Activated naive CD4-positive, alpha-beta T cell treated with anti-CD3 and anti-CD28 coated beads for 36 hours (primary cell): Measurements from ENCODE around the gene RUNX3. TPM values are rescaled to one million over a fixed set of nuclear protein-coding genes. Genes with fewer than 3 reads are reported as not detected.

Source experiments
- CTCF ChIA-PET: fragments of 350-600 bp; sonication (Branson Sonifier 250); formaldehyde crosslinking; loops from one replicate; lab custom pipeline; 2021; ENCODE audit warnings: antibody characterized with exemption; lab: Charles Lee
- DNase-seq: peaks from one replicate; pipeline ENCODE4 v3.0.0-alpha.2; 2020
- H3K27ac Mint-ChIP-seq: one replicate; pipeline ENCODE4 v1.8.0; 2021; ENCODE audit warnings: mild to moderate bottlenecking, mixed read lengths
- H3K27me3 Mint-ChIP-seq: one replicate; pipeline ENCODE4 v1.8.0; 2021; ENCODE audit warnings: low read depth, mixed read lengths
- H3K36me3 Mint-ChIP-seq: one replicate; pipeline ENCODE4 v1.8.0; 2021; ENCODE audit warnings: low read depth, mixed read lengths
- H3K4me1 Mint-ChIP-seq: one replicate; pipeline ENCODE4 v1.8.0; 2021; ENCODE audit warnings: low read depth, mixed read lengths
- H3K4me3 Mint-ChIP-seq: one replicate; pipeline ENCODE4 v1.8.0; 2021; ENCODE audit warnings: mild to moderate bottlenecking, moderate library complexity, mixed read lengths
- H3K9me3 Mint-ChIP-seq: one replicate; pipeline ENCODE4 v1.8.0; 2021; ENCODE audit warnings: mixed read lengths
- intact Hi-C: fragments of 100-400 bp; cut with micrococcal nuclease; formaldehyde crosslinking; loops from one replicate; pipeline ENCODE4 v1.15.1; 2023
- total RNA-seq, 2 experiments: library from RNA; stranded (reverse); gene quantifications; one replicate each; pipeline ENCODE4 v1.2.3, GENCODE V29; 2021

The RUNX3 gene
- total RNA-seq, 2 experiments from 2014 or later, result 72.3 to 83.8 TPM

- Mint-ChIP-seq H3K27me3 (no peaks in the 10 kb centered on the region), H3K36me3 (peaks cover 69% of the 10 kb centered on the region), H3K4me3 (peak overlapping the region; percentile 89), H3K9me3 (no peaks in the 10 kb centered on the region), H3K27ac (peak overlapping the region; percentile 95), H3K4me1 (peaks cover 83% of the 10 kb centered on the region)
- intact Hi-C loops, result loop anchor here (1.0 to 10.0 kb wide), 12 partner anchors 11 to 520 kb away; partner anchors contain the start of genes CLIC4 and RUNX3
- no peak for DNase-seq
- CTCF ChIA-PET, result interaction anchor here (0.5 to 4.1 kb wide), 5 partner anchors 22 to 81 kb away, joined by 3 to 51 read pairs (median 4); partner anchors contain the start of gene RUNX3
Measured at GRCh38 chr1:24954631-24955030, 24.6 kb upstream of the RUNX3 start.

GRCh38 chr1:24954022-24954421 is 23.9 kb upstream of the RUNX3 start:
- intact Hi-C loops, result loop anchor here (2.0 to 10.0 kb wide), 4 partner anchors 35 to 521 kb away; partner anchors contain the start of gene CLIC4
- DNase-seq, result no peak
- CTCF ChIA-PET, result interaction anchor here (0.7 to 4.1 kb wide), 4 partner anchors 14 to 82 kb away, joined by 3 to 51 read pairs (median 6); no protein-coding TSS in a partner anchor
- Mint-ChIP-seq H3K4me3 (peak overlapping the region; percentile 89), H3K9me3 (no peaks in the 10 kb centered on the region), H3K27me3 (no peaks in the 10 kb centered on the region), H3K36me3 (peaks cover 64% of the 10 kb centered on the region), H3K4me1 (peaks cover 82% of the 10 kb centered on the region), H3K27ac (peak overlapping the region; percentile 95)

- peaks cover 82% of the 10 kb centered on the region for H3K4me1 Mint-ChIP-seq
- intact Hi-C loops, result loop anchor here (10.0 kb wide), 1 partner anchor 522 kb away; no protein-coding TSS in a partner anchor
- H3K27ac Mint-ChIP-seq, result peak overlapping the region; percentile 82
- peak overlapping the region; percentile 10 for H3K4me3 Mint-ChIP-seq
- no peaks in the 10 kb centered on the region for H3K27me3 Mint-ChIP-seq
- CTCF ChIA-PET, result interaction anchor here (0.5 to 4.1 kb wide), 10 partner anchors 11 to 147 kb away, joined by 3 to 51 read pairs (median 5); no protein-coding TSS in a partner anchor
- H3K9me3 Mint-ChIP-seq, result no peaks in the 10 kb centered on the region
- H3K36me3 Mint-ChIP-seq, result peaks cover 57% of the 10 kb centered on the region
- peak; percentile 74 for DNase-seq
Measured at GRCh38 chr1:24952413-24952841, 22.4 kb upstream of the RUNX3 start.

GRCh38 chr1:24951810-24952412 is 21.8 kb upstream of the RUNX3 start:
- intact Hi-C loops, result loop anchor here (10.0 kb wide), 1 partner anchor 523 kb away; no protein-coding TSS in a partner anchor
- Mint-ChIP-seq H3K4me1 (peaks cover 80% of the 10 kb centered on the region), H3K27ac (peak overlapping the region; percentile 82), H3K36me3 (peaks cover 52% of the 10 kb centered on the region), H3K9me3 (no peaks in the 10 kb centered on the region), H3K4me3 (no peak overlapping the region), H3K27me3 (no peaks in the 10 kb centered on the region)
- no peak for DNase-seq
- CTCF ChIA-PET, result interaction anchor here (0.5 to 4.1 kb wide), 14 partner anchors 11 to 148 kb away, joined by 3 to 51 read pairs (median 5); no protein-coding TSS in a partner anchor

GRCh38 chr1:24951337-24951736 is 21.3 kb upstream of the RUNX3 start:
- intact Hi-C loops, result loop anchor here (10.0 kb wide), 1 partner anchor 523 kb away; no protein-coding TSS in a partner anchor
- Mint-ChIP-seq H3K36me3 (peaks cover 48% of the 10 kb centered on the region), H3K27me3 (no peaks in the 10 kb centered on the region), H3K9me3 (no peaks in the 10 kb centered on the region), H3K4me3 (no peak overlapping the region), H3K4me1 (peaks cover 74% of the 10 kb centered on the region), H3K27ac (peak overlapping the region; percentile 33)
- CTCF ChIA-PET, result interaction anchor here (0.7 to 4.1 kb wide), 11 partner anchors 12 to 149 kb away, joined by 3 to 51 read pairs (median 6); no protein-coding TSS in a partner anchor
- DNase-seq, result no peak

GRCh38 chr1:24949331-24949881 is 19.3 kb upstream of the RUNX3 start:
- CTCF ChIA-PET, result interaction anchor here (1.5 kb wide), 1 partner anchor 46 kb away, joined by 3 read pairs; no protein-coding TSS in a partner anchor
- no peak overlapping the region for H3K27ac Mint-ChIP-seq
- peaks cover 60% of the 10 kb centered on the region for H3K4me1 Mint-ChIP-seq
- H3K27me3 Mint-ChIP-seq, result no peaks in the 10 kb centered on the region
- intact Hi-C loops, result no loop called here
- no peaks in the 10 kb centered on the region for H3K9me3 Mint-ChIP-seq
- H3K36me3 Mint-ChIP-seq, result peaks cover 33% of the 10 kb centered on the region
- no peak overlapping the region for H3K4me3 Mint-ChIP-seq
- no peak for DNase-seq

GRCh38 chr1:24948079-24948827 is 18.2 kb upstream of the RUNX3 start:
- Mint-ChIP-seq H3K4me3 (no peak overlapping the region), H3K4me1 (peaks cover 51% of the 10 kb centered on the region), H3K36me3 (peaks cover 30% of the 10 kb centered on the region), H3K9me3 (no peaks in the 10 kb centered on the region), H3K27ac (no peak overlapping the region), H3K27me3 (no peaks in the 10 kb centered on the region)
- DNase-seq, result no peak
- intact Hi-C loops, result no loop called here
- CTCF ChIA-PET, result interaction anchor here (1.6 to 1.9 kb wide), 2 partner anchors 15 to 89 kb away, joined by 6 to 7 read pairs; no protein-coding TSS in a partner anchor

- H3K4me3 Mint-ChIP-seq, result no peak overlapping the region
- no peak overlapping the region for H3K27ac Mint-ChIP-seq
- CTCF ChIA-PET, result interaction anchor here (1.0 to 1.9 kb wide), 3 partner anchors 11 to 90 kb away, joined by 4 to 7 read pairs (median 6); no protein-coding TSS in a partner anchor
- no peaks in the 10 kb centered on the region for H3K27me3 Mint-ChIP-seq
- peaks cover 41% of the 10 kb centered on the region for H3K4me1 Mint-ChIP-seq
- peaks cover 26% of the 10 kb centered on the region for H3K36me3 Mint-ChIP-seq
- intact Hi-C loops, result no loop called here
- no peaks in the 10 kb centered on the region for H3K9me3 Mint-ChIP-seq
- no peak for DNase-seq
Measured at GRCh38 chr1:24946861-24947658, 17.0 kb upstream of the RUNX3 start.

GRCh38 chr1:24945354-24946326 is 15.6 kb upstream of the RUNX3 start:
- no peak for DNase-seq
- Mint-ChIP-seq H3K4me1 (peaks cover 31% of the 10 kb centered on the region), H3K36me3 (peaks cover 24% of the 10 kb centered on the region), H3K27ac (no peak overlapping the region), H3K4me3 (no peak overlapping the region), H3K27me3 (no peaks in the 10 kb centered on the region), H3K9me3 (no peaks in the 10 kb centered on the region)
- intact Hi-C loops, result no loop called here
- CTCF ChIA-PET, result interaction anchor here (0.9 kb wide), 1 partner anchor 46 kb away, joined by 4 read pairs; no protein-coding TSS in a partner anchor

GRCh38 chr1:24944318-24944717 is 14.2 kb upstream of the RUNX3 start:
- no peaks in the 10 kb centered on the region for H3K27me3 Mint-ChIP-seq
- CTCF ChIA-PET, result interaction anchor here (0.9 to 1.5 kb wide), 2 partner anchors 43 to 47 kb away, joined by 3 to 4 read pairs; no protein-coding TSS in a partner anchor
- no peak for DNase-seq
- peaks cover 17% of the 10 kb centered on the region for H3K36me3 Mint-ChIP-seq
- H3K4me3 Mint-ChIP-seq, result no peak overlapping the region
- intact Hi-C loops, result no loop called here
- no peaks in the 10 kb centered on the region for H3K9me3 Mint-ChIP-seq
- H3K4me1 Mint-ChIP-seq, result peaks cover 22% of the 10 kb centered on the region
- no peak overlapping the region for H3K27ac Mint-ChIP-seq
